Measurements from ENCODE around the gene MYCN.

Gene MYCN

GRCh38 chr2:15930589-15931318, 9.6 kb upstream of the MYCN start:
- H3K4me2 ChIP-seq = no peak overlapping the region
- no peaks in the 10 kb centered on the region for H3K27me3 ChIP-seq
- H3K4me3 ChIP-seq = no peak overlapping the region
- no peaks in the 10 kb centered on the region for H3K36me3 ChIP-seq
- no peaks in the 10 kb centered on the region for H3K4me1 ChIP-seq
- H4K20me1 ChIP-seq = no peaks in the 10 kb centered on the region
- no peaks in the 10 kb centered on the region for H3K9me3 ChIP-seq
- H3K9ac ChIP-seq = no peak overlapping the region
- H3K27ac ChIP-seq = no peak overlapping the region
- no peak for TF ChIP-seq Cebpa-rat (IDR thresholded peaks at IDR 0.05)

DNA sequence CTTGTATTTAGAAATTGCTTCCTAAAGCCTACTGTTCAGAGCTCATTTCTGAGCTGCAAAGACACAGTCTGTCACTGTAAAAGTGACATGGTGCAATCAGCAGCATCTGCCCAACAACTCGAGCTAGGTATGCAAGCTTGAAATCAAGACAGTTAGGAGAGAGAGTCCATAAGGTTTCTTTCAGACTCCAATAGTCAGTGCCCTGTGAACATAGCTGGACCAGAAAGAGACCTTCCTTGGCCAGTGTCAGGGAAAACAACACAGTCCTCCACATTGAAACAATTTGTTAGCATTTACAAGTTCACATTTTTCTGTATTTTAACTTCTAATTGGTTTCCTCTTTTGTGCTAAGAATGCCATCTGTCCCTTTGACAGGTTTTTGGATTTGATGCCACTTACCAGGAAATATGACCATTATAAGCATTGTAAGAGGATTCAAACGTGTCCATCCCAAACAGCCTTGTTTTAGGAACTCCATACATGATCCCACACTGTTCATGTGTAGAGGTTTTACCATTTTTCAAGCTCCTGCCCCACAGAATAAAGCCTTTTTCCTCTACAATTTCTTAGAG, 8.9 kb upstream of the MYCN start:
- H3K36me3 ChIP-seq = no peaks in the 10 kb centered on the region
- H3K9ac ChIP-seq = no peak overlapping the region
- no peaks in the 10 kb centered on the region for H3K9me3 ChIP-seq
- H3K27me3 ChIP-seq = no peaks in the 10 kb centered on the region
- no peak for TF ChIP-seq Cebpa-rat (IDR thresholded peaks at IDR 0.05)
- no peak overlapping the region for H3K4me2 ChIP-seq
- H3K4me1 ChIP-seq = no peaks in the 10 kb centered on the region
- no peaks in the 10 kb centered on the region for H4K20me1 ChIP-seq
- no peak overlapping the region for H3K27ac ChIP-seq
- H3K4me3 ChIP-seq = no peak overlapping the region

DNA sequence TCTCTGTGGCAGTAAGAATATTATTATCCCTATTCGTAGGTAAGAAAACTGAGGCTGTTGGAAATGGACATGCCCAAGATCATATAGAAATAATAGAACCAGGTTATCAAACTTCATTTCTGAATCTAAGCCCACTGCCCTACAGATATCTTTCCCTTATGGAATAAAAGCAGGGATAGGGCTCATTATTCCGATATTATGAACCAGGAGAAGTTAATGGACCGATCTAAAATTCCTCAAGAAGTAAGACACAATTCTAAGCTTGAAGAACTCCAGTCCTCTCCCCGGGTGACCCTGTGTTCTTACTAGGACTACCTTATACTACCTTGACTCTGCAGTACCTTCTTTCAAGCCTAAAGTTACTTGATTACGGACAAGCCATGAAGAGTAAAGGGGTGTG, 8.4 kb upstream of the MYCN start:
- H4K20me1 ChIP-seq = no peaks in the 10 kb centered on the region
- H3K9me3 ChIP-seq = no peaks in the 10 kb centered on the region
- H3K9ac ChIP-seq = no peak overlapping the region
- no peak overlapping the region for H3K4me3 ChIP-seq
- H3K4me2 ChIP-seq = no peak overlapping the region
- H3K36me3 ChIP-seq = no peaks in the 10 kb centered on the region
- H3K27ac ChIP-seq = no peak overlapping the region
- no peak for TF ChIP-seq Cebpa-rat (IDR thresholded peaks at IDR 0.05)
- no peaks in the 10 kb centered on the region for H3K4me1 ChIP-seq
- no peaks in the 10 kb centered on the region for H3K27me3 ChIP-seq

GRCh38 chr2:15932394-15933183, 7.8 kb upstream of the MYCN start:
- Histone ChIP-seq H3K4me1 (no peaks in the 10 kb centered on the region), H3K4me2 (no peak overlapping the region), H3K27ac (no peak overlapping the region), H3K27me3 (no peaks in the 10 kb centered on the region), H3K9me3 (no peaks in the 10 kb centered on the region), H3K36me3 (no peaks in the 10 kb centered on the region), H3K4me3 (no peak overlapping the region), H4K20me1 (no peaks in the 10 kb centered on the region), H3K9ac (no peak overlapping the region)
- no peak for TF ChIP-seq Cebpa-rat (IDR thresholded peaks at IDR 0.05)

DNA sequence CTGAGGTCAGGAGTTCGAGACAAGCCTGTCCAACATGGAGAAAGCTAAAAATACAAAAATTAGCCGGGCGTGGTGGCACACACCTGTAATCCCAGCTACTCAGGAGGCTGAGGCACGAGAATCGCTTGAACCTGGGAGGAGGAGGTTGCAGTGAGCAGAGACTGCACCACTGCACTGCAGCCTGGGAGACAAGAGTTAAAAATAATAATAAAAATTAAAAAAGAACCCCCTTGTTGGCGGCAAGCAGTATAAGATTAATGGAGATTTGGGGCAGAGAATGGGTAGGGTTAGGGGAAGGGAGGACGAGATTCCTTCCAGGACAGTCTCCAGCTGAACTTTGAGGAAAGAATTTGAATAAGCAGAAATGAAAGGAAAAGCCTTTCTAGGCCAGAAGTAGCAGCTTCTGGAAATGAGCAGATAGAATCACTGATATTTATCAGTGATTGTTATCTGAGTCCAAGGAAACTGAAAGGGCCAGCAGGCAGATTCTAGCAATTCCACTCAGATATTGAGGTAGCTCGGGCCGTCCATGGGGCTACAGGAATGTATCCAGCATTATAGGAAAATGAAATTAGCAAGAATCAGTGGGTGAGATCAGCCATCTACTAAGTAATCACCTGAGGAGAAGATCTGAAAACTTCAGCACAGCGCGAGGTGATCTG, 7.0 kb upstream of the MYCN start:
- TF ChIP-seq Cebpa-rat (IDR thresholded peaks at IDR 0.05) = no peak
- Histone ChIP-seq H3K27ac (no peak overlapping the region), H3K36me3 (no peaks in the 10 kb centered on the region), H3K4me2 (no peak overlapping the region), H3K4me3 (no peak overlapping the region), H4K20me1 (no peaks in the 10 kb centered on the region), H3K4me1 (no peaks in the 10 kb centered on the region), H3K9me3 (no peaks in the 10 kb centered on the region), H3K9ac (no peak overlapping the region), H3K27me3 (no peaks in the 10 kb centered on the region)

- Histone ChIP-seq H3K27ac (no peak overlapping the region), H3K27me3 (no peaks in the 10 kb centered on the region), H3K9ac (no peak overlapping the region), H3K9me3 (no peaks in the 10 kb centered on the region), H3K4me3 (no peak overlapping the region), H4K20me1 (no peaks in the 10 kb centered on the region), H3K4me2 (no peak overlapping the region), H3K36me3 (no peaks in the 10 kb centered on the region), H3K4me1 (peaks cover 3% of the 10 kb centered on the region; the same call in 1 of the 2 replicates)
- TF ChIP-seq Cebpa-rat (IDR thresholded peaks at IDR 0.05) = no peak
These were observed 5.9 kb upstream of the MYCN start for GRCh38 chr2:15934291-15934945.

- Histone ChIP-seq H3K27me3 (peaks cover 3% of the 10 kb centered on the region; the same call in 1 of the 2 replicates), H3K9me3 (no peaks in the 10 kb centered on the region), H3K4me1 (peaks cover 4% of the 10 kb centered on the region; the same call in 1 of the 2 replicates), H3K9ac (no peak overlapping the region), H3K36me3 (no peaks in the 10 kb centered on the region), H3K27ac (no peak overlapping the region), H3K4me3 (no peak overlapping the region), H3K4me2 (no peak overlapping the region), H4K20me1 (no peaks in the 10 kb centered on the region)
- TF ChIP-seq Cebpa-rat (IDR thresholded peaks at IDR 0.05) = no peak
These were observed 5.2 kb upstream of the MYCN start for GRCh38 chr2:15935189-15935588.

- TF ChIP-seq Cebpa-rat (IDR thresholded peaks at IDR 0.05) = no peak
- no peak overlapping the region for H3K4me2 ChIP-seq
- H3K27ac ChIP-seq = no peak overlapping the region
These were observed 4.7 kb upstream of the MYCN start for GRCh38 chr2:15935675-15936074.

More at GRCh38 chr2:15935675-15936074, 4.7 kb upstream of the MYCN start:
- Histone ChIP-seq H3K4me3 (no peak overlapping the region), H3K36me3 (no peaks in the 10 kb centered on the region), H3K9ac (no peak overlapping the region), H3K9me3 (no peaks in the 10 kb centered on the region), H3K27me3 (peaks cover 8% of the 10 kb centered on the region), H3K4me1 (peaks cover 6% of the 10 kb centered on the region), H4K20me1 (no peaks in the 10 kb centered on the region)
